H7 (cell line): Measurements from ENCODE around the gene AVPI1. TPM values are rescaled to one million over a fixed set of nuclear protein-coding genes. Genes with fewer than 3 reads are reported as not detected.
A peak's percentile ranks its signal among the peaks of the same experiment; 100 is the strongest.
"Not testable (repeated sequence)": the region's sequence is repeated elsewhere in the genome, so short reads cannot be mapped to it uniquely, and the experiment has no call there.

Experiments
- DNase-seq: peaks from one replicate; pipeline ENCODE4 v3.0.0; 2012
- H3K27me3 ChIP-seq: 2 replicates; pipeline ENCODE4 v1.6.0; 2011; ENCODE audit warnings: mild to moderate bottlenecking, low read length; ENCODE audit not compliant: control insufficient read depth, insufficient read depth
- H3K36me3 ChIP-seq: replicated peaks from 2 replicates; pipeline ENCODE4 v1.5.1; 2011; ENCODE audit warnings: low read length; ENCODE audit not compliant: control insufficient read depth, insufficient read depth
- H3K4me3 ChIP-seq: 2 replicates; pipeline ENCODE4 v1.5.1; 2011; ENCODE audit warnings: low read depth, mild to moderate bottlenecking, control low read depth, low read length, moderate library complexity; ENCODE audit not compliant: insufficient read depth
- total RNA-seq: library from RNA; depleted of rRNA; stranded (reverse); fragments of >200 nt; shearing (Covaris generic); gene quantifications from 2 replicates; pipeline ENCODE4 v1.2.3, GENCODE V29; 2014

The AVPI1 gene
- total RNA-seq, 1 experiment from 2014 or later = 10.6 TPM

- DNase-seq = no peak
- Histone ChIP-seq H3K27me3 (no peaks in the 10 kb centered on the region), H3K36me3 (no peaks in the 10 kb centered on the region), H3K4me3 (no peak overlapping the region)
These were observed 16.5 kb upstream of the AVPI1 start for GRCh38 chr10:97703398-97704067.

- H3K36me3 ChIP-seq = no peaks in the 10 kb centered on the region
- H3K27me3 ChIP-seq = no peaks in the 10 kb centered on the region
- DNase-seq = peak; percentile 85
- H3K4me3 ChIP-seq = no peak overlapping the region
These were observed 14.5 kb upstream of the AVPI1 start for GRCh38 chr10:97701438-97702069.

GRCh38 chr10:97698072-97698655 is 11.1 kb upstream of the AVPI1 start:
- not testable (repeated sequence) for DNase-seq, H3K27me3 ChIP-seq, H3K36me3 ChIP-seq, H3K4me3 ChIP-seq

GRCh38 chr10:97690133-97690532 is 3.1 kb upstream of the AVPI1 start:
- DNase-seq = no peak
- H3K4me3 ChIP-seq = no peak overlapping the region
- H3K27me3 ChIP-seq = no peaks in the 10 kb centered on the region; the same call in 1 of the 2 replicates
- H3K36me3 ChIP-seq = no peaks in the 10 kb centered on the region

- no peaks in the 10 kb centered on the region; the same call in 1 of the 2 replicates for H3K27me3 ChIP-seq
- DNase-seq = no peak
- no peaks in the 10 kb centered on the region for H3K36me3 ChIP-seq
- no peak overlapping the region for H3K4me3 ChIP-seq
These were observed 2.5 kb upstream of the AVPI1 start for GRCh38 chr10:97689559-97690020.

GRCh38 chr10:97687785-97688781 is 1.0 kb upstream of the AVPI1 start:
- no peak for DNase-seq
- H3K4me3 ChIP-seq = peak overlapping the region; percentile 50

GRCh38 chr10:97686301-97686961 is 610 bp downstream of the AVPI1 start:
- Histone ChIP-seq H3K36me3 (no peaks in the 10 kb centered on the region), H3K27me3 (no peaks in the 10 kb centered on the region; the same call in 1 of the 2 replicates), H3K4me3 (peak overlapping the region; percentile 90)
- peak; percentile 32 for DNase-seq

More at GRCh38 chr10:97687785-97688781, 1.0 kb upstream of the AVPI1 start:
- no peaks in the 10 kb centered on the region for H3K36me3 ChIP-seq
- H3K27me3 ChIP-seq = no peaks in the 10 kb centered on the region; the same call in 1 of the 2 replicates

- H3K36me3 ChIP-seq = no peaks in the 10 kb centered on the region
- H3K27me3 ChIP-seq = no peaks in the 10 kb centered on the region; the same call in 1 of the 2 replicates
- H3K4me3 ChIP-seq = no peak overlapping the region
- DNase-seq = peak; percentile 73
These were observed 1.6 kb downstream of the AVPI1 start for GRCh38 chr10:97685395-97685958.

- Histone ChIP-seq H3K27me3 (no peaks in the 10 kb centered on the region; the same call in 1 of the 2 replicates), H3K36me3 (no peaks in the 10 kb centered on the region), H3K4me3 (no peak overlapping the region)
- DNase-seq = no peak
These were observed 2.1 kb downstream of the AVPI1 start for GRCh38 chr10:97684866-97685394.

- not testable (repeated sequence) for H3K27me3 ChIP-seq, H3K4me3 ChIP-seq, H3K36me3 ChIP-seq, DNase-seq
These were observed 2.7 kb downstream of the AVPI1 start for GRCh38 chr10:97684368-97684713.

GRCh38 chr10:97683556-97684367 is 3.3 kb downstream of the AVPI1 start:
- DNase-seq = peak; percentile 53
- no peak overlapping the region for H3K4me3 ChIP-seq

GRCh38 chr10:97682042-97682441 is 5.0 kb downstream of the AVPI1 start:
- Histone ChIP-seq H3K27me3 (no peaks in the 10 kb centered on the region), H3K36me3 (no peaks in the 10 kb centered on the region; the same call in 1 of the 2 replicates), H3K4me3 (no peak overlapping the region)
- peak; percentile 32 for DNase-seq

More at GRCh38 chr10:97683556-97684367, 3.3 kb downstream of the AVPI1 start:
- no peaks in the 10 kb centered on the region for H3K36me3 ChIP-seq
- no peaks in the 10 kb centered on the region; the same call in 1 of the 2 replicates for H3K27me3 ChIP-seq
